Effector memory CD4-positive, alpha-beta T cell (primary cell): ENCODE results near the gene EXOC4.
"Not testable (repeated sequence)": the region's sequence is repeated elsewhere in the genome, so short reads cannot be mapped to it uniquely, and the experiment has no call there.

Source experiments
- DNase-seq, 3 donors: peaks; one replicate each; pipeline ENCODE4 v3.0.0-alpha.2; 2020
- H3K27ac ChIP-seq: 2 replicates; pipeline ENCODE4 v1.7.0; 2013; ENCODE audit warnings: mild to moderate bottlenecking, low read length, moderate library complexity; ENCODE audit not compliant: insufficient read depth, poor library complexity, severe bottlenecking
- H3K27me3 ChIP-seq: replicated peaks from 2 replicates; pipeline ENCODE4 v1.7.0; 2013; ENCODE audit warnings: mild to moderate bottlenecking, low read length; ENCODE audit not compliant: insufficient read depth, control insufficient read depth, poor library complexity, severe bottlenecking
- H3K36me3 ChIP-seq: 2 replicates; pipeline ENCODE4 v1.7.0; 2013; ENCODE audit warnings: mild to moderate bottlenecking, low read length, moderate library complexity; ENCODE audit not compliant: control insufficient read depth, insufficient read depth
- H3K4me1 ChIP-seq: 2 replicates; pipeline ENCODE4 v1.7.0; 2013; ENCODE audit warnings: low read length, mild to moderate bottlenecking; ENCODE audit not compliant: control insufficient read depth, insufficient read depth, poor library complexity, severe bottlenecking
- H3K4me3 ChIP-seq: 2 replicates; pipeline ENCODE4 v1.7.0; 2013; ENCODE audit warnings: low read length, low read depth, mild to moderate bottlenecking; ENCODE audit not compliant: insufficient read depth, poor library complexity, severe bottlenecking
- H3K9me3 ChIP-seq: 2 replicates; pipeline ENCODE4 v1.7.0; 2013; ENCODE audit warnings: mild to moderate bottlenecking, low read length, moderate library complexity; ENCODE audit not compliant: control insufficient read depth

The EXOC4 gene

GRCh38 chr7:133625046-133625445 is 372.2 kb downstream of the EXOC4 start:
- no peaks in the 10 kb centered on the region for H3K27me3 ChIP-seq
- no peaks in the 10 kb centered on the region for H3K4me1 ChIP-seq
- no peaks in the 10 kb centered on the region for H3K9me3 ChIP-seq
- peaks cover 4% of the 10 kb centered on the region for H3K36me3 ChIP-seq
- no peak for DNase-seq
- H3K27ac ChIP-seq = no peak overlapping the region
- no peak overlapping the region for H3K4me3 ChIP-seq

GRCh38 chr7:133629701-133630100 is 376.8 kb downstream of the EXOC4 start:
- peaks cover 8% of the 10 kb centered on the region for H3K36me3 ChIP-seq
- DNase-seq = no peak
- H3K4me3 ChIP-seq = no peak overlapping the region
- no peaks in the 10 kb centered on the region for H3K27me3 ChIP-seq
- no peaks in the 10 kb centered on the region for H3K4me1 ChIP-seq
- no peak overlapping the region for H3K27ac ChIP-seq
- no peaks in the 10 kb centered on the region for H3K9me3 ChIP-seq

- no peaks in the 10 kb centered on the region for H3K27me3 ChIP-seq
- no peaks in the 10 kb centered on the region for H3K9me3 ChIP-seq
- no peak overlapping the region for H3K4me3 ChIP-seq
- H3K36me3 ChIP-seq = peaks cover 8% of the 10 kb centered on the region
- DNase-seq = no peak
- H3K27ac ChIP-seq = no peak overlapping the region
- no peaks in the 10 kb centered on the region for H3K4me1 ChIP-seq
Measured at GRCh38 chr7:133633055-133633454, 380.2 kb downstream of the EXOC4 start.

GRCh38 chr7:133635541-133635940 is 382.7 kb downstream of the EXOC4 start:
- H3K9me3 ChIP-seq = no peaks in the 10 kb centered on the region
- no peak overlapping the region for H3K27ac ChIP-seq
- H3K36me3 ChIP-seq = no peaks in the 10 kb centered on the region
- DNase-seq = no peak
- no peaks in the 10 kb centered on the region for H3K27me3 ChIP-seq
- H3K4me3 ChIP-seq = no peak overlapping the region
- no peaks in the 10 kb centered on the region for H3K4me1 ChIP-seq

- H3K9me3 ChIP-seq = no peaks in the 10 kb centered on the region
- H3K27ac ChIP-seq = no peak overlapping the region
- no peaks in the 10 kb centered on the region for H3K4me1 ChIP-seq
- no peak overlapping the region for H3K4me3 ChIP-seq
- no peaks in the 10 kb centered on the region for H3K36me3 ChIP-seq
- H3K27me3 ChIP-seq = no peaks in the 10 kb centered on the region
- no peak for DNase-seq
Measured at GRCh38 chr7:133638857-133639256, 386.0 kb downstream of the EXOC4 start.

- no peak for DNase-seq
- H3K36me3 ChIP-seq = no peaks in the 10 kb centered on the region
- no peak overlapping the region for H3K27ac ChIP-seq
- no peaks in the 10 kb centered on the region for H3K27me3 ChIP-seq
- H3K9me3 ChIP-seq = no peaks in the 10 kb centered on the region
- H3K4me1 ChIP-seq = no peaks in the 10 kb centered on the region
- H3K4me3 ChIP-seq = no peak overlapping the region
Measured at GRCh38 chr7:133641436-133641835, 388.6 kb downstream of the EXOC4 start.

- no peaks in the 10 kb centered on the region for H3K9me3 ChIP-seq
- no peak overlapping the region for H3K27ac ChIP-seq
- no peak for DNase-seq
Measured at GRCh38 chr7:133642907-133643306, 390.0 kb downstream of the EXOC4 start.

GRCh38 chr7:133643652-133644051 is 390.8 kb downstream of the EXOC4 start:
- DNase-seq, H3K9me3 ChIP-seq, H3K4me3 ChIP-seq, H3K36me3 ChIP-seq, H3K27ac ChIP-seq, H3K27me3 ChIP-seq, H3K4me1 ChIP-seq: not testable (repeated sequence)

More at GRCh38 chr7:133642907-133643306, 390.0 kb downstream of the EXOC4 start:
- H3K27me3 ChIP-seq = no peaks in the 10 kb centered on the region
- no peaks in the 10 kb centered on the region for H3K4me1 ChIP-seq
- H3K36me3 ChIP-seq = no peaks in the 10 kb centered on the region
- H3K4me3 ChIP-seq = no peak overlapping the region

- H3K9me3 ChIP-seq = no peaks in the 10 kb centered on the region
- H3K27me3 ChIP-seq = no peaks in the 10 kb centered on the region
- H3K4me3 ChIP-seq = no peak overlapping the region
- no peaks in the 10 kb centered on the region for H3K36me3 ChIP-seq
- no peak for DNase-seq
- H3K27ac ChIP-seq = no peak overlapping the region
- H3K4me1 ChIP-seq = no peaks in the 10 kb centered on the region
Measured at GRCh38 chr7:133645884-133646391, 393.1 kb downstream of the EXOC4 start.

- DNase-seq = no peak
- no peaks in the 10 kb centered on the region for H3K9me3 ChIP-seq
- H3K27ac ChIP-seq = no peak overlapping the region
- H3K4me1 ChIP-seq = no peaks in the 10 kb centered on the region
- H3K4me3 ChIP-seq = no peak overlapping the region
- no peaks in the 10 kb centered on the region for H3K36me3 ChIP-seq
- no peaks in the 10 kb centered on the region for H3K27me3 ChIP-seq
Measured at GRCh38 chr7:133646472-133647315, 393.8 kb downstream of the EXOC4 start.
